ENCODE measurements around the gene SPTLC1.
A peak's percentile ranks its signal among the peaks of the same experiment; 100 is the strongest.
"Not testable (repeated sequence)": the region's sequence is repeated elsewhere in the genome, so short reads cannot be mapped to it uniquely, and the experiment has no call there.

SPTLC1 gene

DNA sequence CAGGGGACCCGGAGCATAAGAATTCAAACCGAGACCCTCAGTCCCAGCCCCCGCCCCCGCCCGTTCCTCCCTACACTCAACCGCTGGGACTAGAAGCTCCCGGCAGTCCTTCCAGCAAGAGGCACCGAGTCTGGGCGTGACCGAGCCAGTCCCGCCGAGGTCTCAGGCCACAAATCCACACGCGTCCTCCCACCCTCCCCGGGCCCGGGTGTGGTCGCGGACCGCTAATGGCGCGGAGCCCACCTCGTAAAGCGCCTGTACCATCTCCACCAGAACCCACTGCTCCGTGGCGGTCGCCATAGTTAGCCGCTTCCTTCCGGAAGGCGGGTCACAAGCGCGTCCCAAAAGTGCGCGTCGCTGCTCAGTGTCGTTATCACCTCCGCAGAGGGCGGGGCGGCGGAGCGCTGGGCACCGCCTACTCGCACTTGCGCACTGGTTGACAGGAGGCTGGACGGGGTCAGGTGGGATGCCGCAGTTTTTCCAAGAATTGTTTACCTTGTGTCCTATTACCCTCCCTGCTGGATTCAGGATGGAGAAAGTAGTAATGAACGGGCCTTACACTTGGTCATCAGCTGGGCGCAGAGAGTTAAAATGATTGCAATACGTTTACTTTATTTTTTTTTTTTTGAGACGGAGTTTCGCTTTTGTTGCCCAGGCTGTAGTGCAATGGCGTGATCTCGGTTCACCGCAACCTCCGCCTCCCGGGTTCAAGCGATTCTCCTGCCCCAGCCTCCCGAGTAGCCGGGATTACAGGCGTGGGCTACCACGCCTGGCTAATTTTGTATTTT, at the start of gene SPTLC1:
Gene SPTLC1 (minus strand): TSS at position 343 of the 788 bp plus-strand sequence. CDS start 43 bp downstream, at position 300.
- Histone ChIP-seq H3K27ac (peak within 1 kb of the TSS; percentile 63 to 96 (median 90)), H3K4me3 (peak within 1 kb of the TSS; percentile 61 to 96 (median 79))

DNA sequence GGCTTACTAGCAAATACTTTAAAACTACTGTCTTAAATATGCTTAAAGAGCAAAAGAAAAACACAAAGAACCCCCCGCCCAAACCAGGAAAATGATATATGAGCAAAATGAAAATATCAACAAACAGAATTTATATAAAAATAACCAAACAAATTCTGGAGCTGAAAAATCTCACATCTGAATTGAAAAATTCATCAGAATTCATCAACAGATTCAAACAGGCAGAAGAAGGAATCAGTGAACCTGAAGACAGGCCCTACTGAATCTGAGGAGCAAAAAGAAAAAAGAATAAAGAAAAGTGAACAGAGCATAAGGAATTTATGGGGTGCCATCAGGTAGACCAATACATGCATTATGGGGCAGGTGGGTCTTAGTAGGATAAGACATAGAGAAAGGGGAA, 49.8 kb upstream of the SPTLC1 start:
- no peak overlapping the region for H3K27ac ChIP-seq

DNA sequence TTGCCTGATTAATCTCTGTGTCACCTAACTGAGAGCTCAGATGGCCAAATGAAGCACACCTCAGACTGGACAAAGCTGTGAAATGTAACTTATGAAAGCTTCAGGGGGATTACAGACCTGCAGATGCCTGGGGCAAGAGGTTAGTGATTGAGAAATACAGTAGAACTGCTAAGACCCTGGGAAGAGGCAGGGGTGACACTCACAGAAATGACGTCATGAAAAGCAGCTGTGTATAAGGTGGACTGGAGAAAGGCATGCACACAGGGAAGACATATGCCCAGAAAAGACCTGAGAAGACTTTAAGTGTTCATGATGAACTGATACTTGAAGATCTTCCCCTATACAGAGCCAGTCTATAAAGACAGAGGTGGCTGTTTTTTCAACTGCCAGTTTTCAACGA, 49.3 kb upstream of the SPTLC1 start:
- Histone ChIP-seq H3K27ac (no peak overlapping the region), H3K4me3 (no peak overlapping the region)

More for the DNA sequence above, 49.8 kb upstream of the SPTLC1 start:
- H3K4me3 ChIP-seq = no peak overlapping the region

DNA sequence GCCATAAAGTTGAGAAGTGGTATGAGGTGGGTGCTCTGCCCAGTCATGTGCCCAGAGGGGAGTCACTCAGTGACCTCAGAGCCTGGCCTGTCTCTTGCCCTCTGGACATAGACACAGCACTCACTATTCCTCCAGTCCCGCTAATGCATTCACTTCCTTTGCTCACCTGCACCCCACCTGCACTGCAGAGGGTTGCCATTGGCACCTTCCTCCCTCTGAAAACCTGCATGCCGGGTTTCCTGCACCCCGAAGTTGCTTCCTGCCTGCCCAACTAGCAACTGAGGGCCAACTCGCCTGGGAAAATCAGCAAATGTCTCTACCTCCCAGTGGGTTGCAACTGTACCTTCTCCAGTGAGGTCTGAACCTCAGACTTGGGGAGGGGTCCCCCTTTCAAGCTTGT, 48.1 kb upstream of the SPTLC1 start:
- H3K4me3 ChIP-seq = no peak overlapping the region
- H3K27ac ChIP-seq = no peak overlapping the region

- H3K27ac ChIP-seq = no peak overlapping the region
- H3K4me3 ChIP-seq = no peak overlapping the region
These were observed 45.6 kb upstream of the SPTLC1 start for GRCh38 chr9:92160786-92161185.

DNA sequence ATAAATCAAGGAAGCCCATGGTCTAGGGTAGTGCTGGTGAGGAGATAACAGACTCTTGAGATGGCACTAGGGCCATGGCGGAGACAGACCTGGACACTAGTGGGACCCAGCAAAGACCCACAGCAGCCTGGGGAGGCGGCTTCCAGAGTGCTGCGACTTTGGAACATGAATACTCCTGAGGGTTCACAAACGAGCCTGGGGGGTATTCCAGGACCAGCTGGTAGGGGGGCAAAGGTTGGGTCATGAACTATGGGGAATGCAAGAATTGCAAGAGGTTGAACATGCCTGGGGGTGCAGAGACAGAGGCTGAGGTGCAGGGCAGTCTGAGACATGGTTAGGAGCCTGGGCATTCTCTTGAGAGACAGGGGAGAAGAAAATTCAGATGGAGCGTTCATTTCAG, 43.8 kb upstream of the SPTLC1 start:
- Histone ChIP-seq H3K27ac (no peak overlapping the region), H3K4me3 (no peak overlapping the region)

DNA sequence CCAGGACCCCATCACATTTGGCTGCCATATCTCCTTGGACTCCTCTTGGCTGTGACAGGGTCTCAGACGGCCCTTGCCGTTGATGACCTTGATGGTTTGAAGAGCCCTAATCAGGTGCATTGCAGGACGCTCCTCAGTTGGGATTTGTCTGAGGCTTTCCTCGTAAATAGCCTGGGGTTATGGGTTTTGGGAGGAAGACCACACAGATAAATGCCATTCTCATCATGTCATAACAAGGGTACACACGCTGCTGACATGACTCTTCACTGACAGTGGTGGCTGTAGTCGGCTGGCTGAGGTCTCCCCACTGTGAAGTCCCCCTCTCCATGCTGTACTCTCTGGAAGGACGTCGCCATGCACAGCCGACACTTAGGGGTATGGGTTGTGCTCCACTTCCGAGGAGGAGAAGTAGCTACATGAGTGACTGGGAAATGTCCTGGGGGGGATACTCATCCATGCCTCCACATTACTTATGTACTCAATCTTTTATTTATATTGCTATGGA, 42.9 kb upstream of the SPTLC1 start:
- Histone ChIP-seq H3K4me3 (no peak overlapping the region), H3K27ac (no peak overlapping the region)

DNA sequence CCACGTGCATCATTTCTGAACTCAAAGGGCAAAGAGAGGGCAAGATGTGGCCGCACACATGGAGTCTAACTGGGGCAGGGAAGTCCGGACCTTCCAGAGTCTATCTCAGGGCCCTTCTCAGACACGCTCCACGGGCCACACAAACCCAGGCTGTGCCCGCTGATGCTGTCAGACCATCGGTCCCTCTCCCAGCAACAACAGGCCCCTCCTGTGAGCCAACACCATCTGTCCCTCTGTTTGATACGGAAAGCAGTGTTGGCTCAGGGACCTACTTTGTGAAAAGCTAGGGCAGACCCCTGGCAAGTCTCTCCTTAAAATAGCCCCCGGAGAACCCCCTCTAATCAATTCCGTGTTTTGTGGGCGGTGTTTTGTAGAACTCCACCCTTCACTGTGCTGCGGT, 40.5 kb upstream of the SPTLC1 start:
- H3K4me3 ChIP-seq, H3K27ac ChIP-seq: not testable (repeated sequence)

DNA sequence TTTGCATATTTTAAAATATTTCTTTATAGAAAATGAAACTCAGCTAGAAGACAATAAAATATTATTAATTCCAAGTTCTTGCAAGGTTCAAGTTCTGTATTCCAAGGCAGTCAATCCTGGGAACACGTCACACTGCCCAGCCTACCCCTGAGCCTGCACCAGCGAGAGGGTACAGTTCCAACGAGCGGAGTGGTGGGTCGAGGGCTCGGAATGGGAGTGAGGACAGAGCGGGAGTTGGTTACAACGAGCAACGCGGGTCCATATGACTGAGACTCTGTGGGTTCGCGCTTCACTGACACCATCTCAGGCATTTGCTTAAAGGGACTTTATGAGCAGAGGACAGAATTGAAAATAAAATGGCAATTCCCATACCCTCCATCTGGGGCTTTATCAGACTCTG, 40.0 kb upstream of the SPTLC1 start:
- Histone ChIP-seq H3K27ac (no peak overlapping the region), H3K4me3 (no peak overlapping the region)

GRCh38 chr9:92153466-92154415, 38.5 kb upstream of the SPTLC1 start:
- not testable (repeated sequence) for H3K4me3 ChIP-seq
- peak overlapping the region in 4 of 21 experiments; percentile 14 to 57 (median 34) for H3K27ac ChIP-seq

DNA sequence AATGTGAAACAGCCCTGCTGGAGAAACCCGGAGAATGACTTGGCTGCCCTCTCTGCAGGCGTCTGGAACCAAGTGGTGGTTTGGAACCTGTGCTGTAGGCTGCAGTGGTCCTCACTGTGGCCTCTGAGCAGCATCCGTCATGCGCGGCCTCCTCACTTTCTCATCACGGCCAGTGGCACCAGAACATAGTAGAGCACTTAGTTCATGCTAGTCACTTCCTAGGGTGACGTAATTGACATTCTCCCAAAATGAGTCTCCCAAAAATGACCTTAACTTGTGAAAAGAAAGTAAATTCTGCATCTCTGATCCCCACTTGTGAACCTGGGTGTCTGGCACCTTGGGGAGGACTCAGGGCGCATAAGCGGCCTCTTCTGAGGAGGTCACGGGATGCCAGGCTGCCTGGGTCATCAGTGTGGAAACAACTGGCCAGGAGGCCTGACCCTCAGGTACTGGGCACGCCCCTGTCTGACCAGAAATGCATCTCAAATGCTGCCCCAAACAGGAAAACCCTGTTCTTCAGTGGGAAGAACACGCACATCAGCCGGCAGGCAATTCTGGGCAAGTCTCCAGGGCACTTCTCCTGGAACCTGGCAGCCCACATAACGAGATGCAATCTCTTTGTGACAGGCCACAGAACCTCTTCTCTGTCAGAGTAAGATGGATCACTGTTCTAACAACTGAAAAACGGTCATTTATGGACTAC, 36.6 kb upstream of the SPTLC1 start:
- Histone ChIP-seq H3K27ac (peak overlapping the region in 4 of 21 experiments; percentile 11 to 37 (median 26)), H3K4me3 (no peak overlapping the region)

- not testable (repeated sequence) for H3K4me3 ChIP-seq
- H3K27ac ChIP-seq = peak overlapping the region in 2 of 21 experiments; percentile 30 to 38
These were observed 35.6 kb upstream of the SPTLC1 start for GRCh38 chr9:92150501-92151470.

GRCh38 chr9:92147852-92148180, 32.6 kb upstream of the SPTLC1 start:
- Histone ChIP-seq H3K4me3 (no peak overlapping the region), H3K27ac (peak overlapping the region in 18 of 21 experiments; percentile 14 to 85 (median 60))

GRCh38 chr9:92147030-92147851, 32.0 kb upstream of the SPTLC1 start:
- Histone ChIP-seq H3K27ac (peak overlapping the region in 20 of 21 experiments; percentile 10 to 85 (median 58)), H3K4me3 (peak overlapping the region in 2 of 7 experiments; percentile 3 to 28)

- peak overlapping the region in 1 of 7 experiments; percentile 28 for H3K4me3 ChIP-seq
- H3K27ac ChIP-seq = peak overlapping the region in 16 of 21 experiments; percentile 10 to 85 (median 60)
These were observed 31.4 kb upstream of the SPTLC1 start for GRCh38 chr9:92146610-92147009.

GRCh38 chr9:92145784-92146183, 30.6 kb upstream of the SPTLC1 start:
- not testable (repeated sequence) for H3K4me3 ChIP-seq
- peak overlapping the region in 2 of 21 experiments; percentile 80 to 85 for H3K27ac ChIP-seq

DNA sequence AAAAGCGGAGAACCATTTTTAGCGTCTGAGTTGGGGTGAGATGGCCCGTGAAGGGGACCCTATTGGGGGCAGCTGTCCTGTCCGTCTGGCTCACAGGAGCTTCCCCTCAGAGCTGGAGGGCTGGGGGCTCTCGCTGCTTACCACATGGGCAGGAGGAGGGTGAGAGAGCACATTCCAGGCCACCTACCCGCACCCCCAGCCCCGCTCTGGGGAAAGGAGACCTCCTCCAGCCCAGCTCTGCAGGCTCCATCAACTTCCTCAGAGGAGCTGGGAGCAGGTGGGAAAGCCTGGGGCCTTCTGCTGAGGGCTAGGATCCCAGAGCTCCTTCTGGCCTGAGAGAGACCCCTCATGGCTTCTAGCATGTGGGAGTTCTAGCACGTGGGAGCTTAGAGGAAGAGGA, 27.1 kb upstream of the SPTLC1 start:
- Histone ChIP-seq H3K27ac (no peak overlapping the region), H3K4me3 (no peak overlapping the region)
